DMS153 treated with DMSO at 0.1 percent for 48 hours (cell line): ENCODE measurements around the gene SETD4.
"Not testable (repeated sequence)": the region's sequence is repeated elsewhere in the genome, so short reads cannot be mapped to it uniquely, and the experiment has no call there.

Experiments used
- DNase-seq: peaks from one replicate; lab custom pipeline; 2025; ENCODE audit not compliant: unreplicated experiment; lab: John Stamatoyannopoulos, UW

SETD4 gene

GRCh38 chr21:36060159-36060921 lies at the start of gene SETD4:
TSS of gene SETD4 (minus strand) at chr21:36060526. CDS start at chr21:36058888, 1,638 bp downstream.
- DNase-seq, result peak; percentile 82

GRCh38 chr21:36109868-36110267 lies 49.5 kb upstream of the SETD4 start:
- no peak for DNase-seq

GRCh38 chr21:36105327-36105842 lies 45.1 kb upstream of the SETD4 start:
- DNase-seq, result no peak

- no peak for DNase-seq
Measured at GRCh38 chr21:36104317-36105300, 44.3 kb upstream of the SETD4 start.

GRCh38 chr21:36103434-36103833 lies 43.1 kb upstream of the SETD4 start:
- DNase-seq, result no peak

- DNase-seq, result no peak
Measured at GRCh38 chr21:36100971-36101641, 40.8 kb upstream of the SETD4 start.

GRCh38 chr21:36099695-36100211 lies 39.4 kb upstream of the SETD4 start:
- not testable (repeated sequence) for DNase-seq

- DNase-seq, result no peak
Measured at GRCh38 chr21:36099000-36099399, 38.7 kb upstream of the SETD4 start.

GRCh38 chr21:36098182-36098532 lies 37.8 kb upstream of the SETD4 start:
- DNase-seq, result no peak

GRCh38 chr21:36097427-36098181 lies 37.3 kb upstream of the SETD4 start:
- DNase-seq, result no peak

- no peak for DNase-seq
Measured at GRCh38 chr21:36096398-36097290, 36.3 kb upstream of the SETD4 start.

- no peak for DNase-seq
Measured at GRCh38 chr21:36093512-36093911, 33.2 kb upstream of the SETD4 start.

GRCh38 chr21:36092681-36093080 lies 32.4 kb upstream of the SETD4 start:
- DNase-seq, result no peak

- DNase-seq, result no peak
Measured at GRCh38 chr21:36089946-36090345, 29.6 kb upstream of the SETD4 start.

- no peak for DNase-seq
Measured at GRCh38 chr21:36087362-36088138, 27.2 kb upstream of the SETD4 start.

GRCh38 chr21:36082237-36082664 lies 21.9 kb upstream of the SETD4 start:
- no peak for DNase-seq

GRCh38 chr21:36080386-36080785 lies 20.1 kb upstream of the SETD4 start:
- DNase-seq, result no peak

GRCh38 chr21:36079671-36080070 lies 19.3 kb upstream of the SETD4 start:
- no peak for DNase-seq
